Hepatocyte (in vitro differentiated cells): ENCODE measurements around the gene TLR9. TPM values are rescaled to one million over a fixed set of nuclear protein-coding genes. Genes with fewer than 3 reads are reported as not detected.

Source experiments
- DNase-seq: peaks from one replicate; pipeline ENCODE4 v3.0.0-alpha.2; 2016; ENCODE audit warnings: low spot score
- H2AFZ ChIP-seq: fragments of 200-600 bp; sonication (generic); 2 replicates; pipeline ENCODE4 v1.6.0; 2016; ENCODE audit warnings: antibody characterized with exemption, mild to moderate bottlenecking
- H3K27ac ChIP-seq: fragments of 200-600 bp; sonication (generic); 2 replicates; pipeline ENCODE4 v1.5.1; 2016; ENCODE audit warnings: mild to moderate bottlenecking
- H3K27me3 ChIP-seq: fragments of 200-600 bp; sonication (generic); 2 replicates; pipeline ENCODE4 v1.6.1; 2016
- H3K36me3 ChIP-seq: fragments of 200-600 bp; sonication (generic); replicated peaks from 2 replicates; pipeline ENCODE4 v1.5.1; 2016; ENCODE audit warnings: low read depth; ENCODE audit not compliant: insufficient read depth
- H3K4me1 ChIP-seq: fragments of 200-600 bp; sonication (generic); 2 replicates; pipeline ENCODE4 v1.5.1; 2016; ENCODE audit warnings: mild to moderate bottlenecking, moderate library complexity; ENCODE audit not compliant: insufficient read depth
- H3K4me2 ChIP-seq: fragments of 200-600 bp; sonication (generic); 2 replicates; pipeline ENCODE4 v1.6.0; 2016
- H3K4me3 ChIP-seq: fragments of 200-600 bp; sonication (generic); 2 replicates; pipeline ENCODE4 v1.5.1; 2016; ENCODE audit warnings: mild to moderate bottlenecking
- H3K79me2 ChIP-seq: fragments of 200-600 bp; sonication (generic); 2 replicates; pipeline ENCODE4 v1.6.0; 2017; ENCODE audit warnings: mild to moderate bottlenecking
- H3K9me2 ChIP-seq: fragments of 200-600 bp; sonication (generic); replicated peaks from 2 replicates; pipeline ENCODE4 v1.6.0; 2017; ENCODE audit warnings: mild to moderate bottlenecking; ENCODE audit not compliant: insufficient read depth
- H3K9me3 ChIP-seq: fragments of 200-600 bp; sonication (generic); 2 replicates; pipeline ENCODE4 v1.5.1; 2016; ENCODE audit warnings: low read depth, mild to moderate bottlenecking
- H4K20me1 ChIP-seq: fragments of 200-600 bp; sonication (generic); 2 replicates; pipeline ENCODE4 v1.6.0; 2016; ENCODE audit warnings: mild to moderate bottlenecking; ENCODE audit not compliant: insufficient read depth, poor library complexity, severe bottlenecking
- CTCF ChIP-seq: fragments of 200-600 bp; sonication (generic); IDR thresholded peaks from 2 replicates; pipeline ENCODE4 v1.5.1; 2016; ENCODE audit warnings: antibody characterized with exemption, mild to moderate bottlenecking; ENCODE audit not compliant: poor library complexity
- EZH2 ChIP-seq: fragments of 200-600 bp; sonication (generic); IDR thresholded peaks from 2 replicates; pipeline ENCODE4 v1.6.1; 2016; ENCODE audit warnings: antibody characterized with exemption, mild to moderate bottlenecking, borderline replicate concordance
- EZH2phosphoT487 ChIP-seq: fragments of 200-600 bp; sonication (generic); IDR thresholded peaks from one replicate; pipeline ENCODE4 v1.6.1; 2018; ENCODE audit warnings: antibody characterized with exemption, mild to moderate bottlenecking, low read depth, moderate library complexity; ENCODE audit not compliant: unreplicated experiment, severe bottlenecking
- WGBS: methylation state at CpG from one replicate; pipeline ENCODE4 v1.1.6; 2016; ENCODE audit warnings: low lambda C conversion rate; ENCODE audit errors: missing lambda C conversion rate; 5-methylcytosine and 5-hydroxymethylcytosine counted together
- polyA plus RNA-seq: library from polyadenylated mRNA; unstranded; fragments of >200 nt; fragmentation: Nextera tagmentation; extraction: Ambion mirVana; gene quantifications from 2 replicates; pipeline ENCODE4 v1.2.1, GENCODE V29; 2016
- total RNA-seq: library from RNA; depleted of rRNA; stranded (reverse); fragments of >200 nt; gene quantifications from 2 replicates; pipeline ENCODE4 v1.2.3, GENCODE V29; 2014

Gene TLR9
- total and polyA plus RNA-seq, 2 experiments from 2014 or later = not detected

- no peaks in the 10 kb centered on the region for H4K20me1 ChIP-seq
- H2AFZ ChIP-seq = no peak overlapping the region
- WGBS = 86% methylated on average over 9 of the region's 10 CpGs
- peak overlapping the region; percentile 91 for H3K27ac ChIP-seq
- DNase-seq = no peak
- H3K9me2 ChIP-seq = no peaks in the 10 kb centered on the region
- H3K36me3 ChIP-seq = no peaks in the 10 kb centered on the region
- TF ChIP-seq EZH2 = no peak
- TF ChIP-seq EZH2phosphoT487 = no peak
- TF ChIP-seq CTCF = no peak
- peaks cover 28% of the 10 kb centered on the region for H3K79me2 ChIP-seq
- H3K4me3 ChIP-seq = no peak overlapping the region
- no peaks in the 10 kb centered on the region for H3K27me3 ChIP-seq
- H3K9me3 ChIP-seq = no peaks in the 10 kb centered on the region
- H3K4me2 ChIP-seq = no peak overlapping the region
- peaks cover 23% of the 10 kb centered on the region for H3K4me1 ChIP-seq
Measured at GRCh38 chr3:52195823-52196331, 29.6 kb downstream of the TLR9 start.

GRCh38 chr3:52195291-52195597, 30.2 kb downstream of the TLR9 start:
- peaks cover 22% of the 10 kb centered on the region for H3K79me2 ChIP-seq
- peak overlapping the region; percentile 91 for H3K27ac ChIP-seq
- H3K9me3 ChIP-seq = no peaks in the 10 kb centered on the region
- H3K27me3 ChIP-seq = no peaks in the 10 kb centered on the region
- no peaks in the 10 kb centered on the region for H3K36me3 ChIP-seq
- no peak overlapping the region for H3K4me2 ChIP-seq
- peaks cover 22% of the 10 kb centered on the region for H3K4me1 ChIP-seq
- DNase-seq = no peak
- H3K9me2 ChIP-seq = no peaks in the 10 kb centered on the region
- H4K20me1 ChIP-seq = no peaks in the 10 kb centered on the region
- WGBS = 86% methylated on average over 1 of the region's 3 CpGs
- no peak overlapping the region for H3K4me3 ChIP-seq
- no peak for TF ChIP-seq EZH2
- H2AFZ ChIP-seq = no peak overlapping the region

- H3K4me3 ChIP-seq = no peak overlapping the region
- peak; percentile 59 for DNase-seq
- TF ChIP-seq EZH2 (no peak), CTCF (no peak), EZH2phosphoT487 (no peak)
- no peak overlapping the region for H2AFZ ChIP-seq
- H3K36me3 ChIP-seq = no peaks in the 10 kb centered on the region
- peaks cover 21% of the 10 kb centered on the region for H3K4me1 ChIP-seq
- WGBS = 78% methylated on average over 14 of the region's 14 CpGs
- no peaks in the 10 kb centered on the region for H3K9me2 ChIP-seq
- H3K9me3 ChIP-seq = no peaks in the 10 kb centered on the region
- H3K79me2 ChIP-seq = peaks cover 17% of the 10 kb centered on the region
- H4K20me1 ChIP-seq = no peaks in the 10 kb centered on the region
- peak overlapping the region; percentile 91 for H3K27ac ChIP-seq
- H3K27me3 ChIP-seq = no peaks in the 10 kb centered on the region
- H3K4me2 ChIP-seq = no peak overlapping the region
Measured at GRCh38 chr3:52194485-52195290, 30.8 kb downstream of the TLR9 start.

GRCh38 chr3:52193065-52193464, 32.4 kb downstream of the TLR9 start:
- Histone ChIP-seq H4K20me1 (no peaks in the 10 kb centered on the region), H3K27me3 (no peaks in the 10 kb centered on the region), H3K36me3 (no peaks in the 10 kb centered on the region), H3K79me2 (peaks cover under 1% of the 10 kb centered on the region), H3K4me2 (no peak overlapping the region), H3K9me3 (no peaks in the 10 kb centered on the region), H3K9me2 (no peaks in the 10 kb centered on the region), H3K27ac (no peak overlapping the region), H3K4me1 (peaks cover 17% of the 10 kb centered on the region), H3K4me3 (no peak overlapping the region), H2AFZ (no peak overlapping the region)
- DNase-seq = no peak
- no peak for TF ChIP-seq CTCF
- no peak for TF ChIP-seq EZH2
- TF ChIP-seq EZH2phosphoT487 = no peak
- 91% methylated on average over 18 of the region's 18 CpGs for WGBS
